DOHH2 (cell line): ENCODE measurements around the gene FBXO30.

Experiments
- H3F3A ChIP-seq: fragments of 200-600 bp; sonication (generic), shearing (Covaris generic); 2 replicates; pipeline ENCODE4 v1.6.0; 2016; ENCODE audit warnings: antibody characterized with exemption, mild to moderate bottlenecking; ENCODE audit not compliant: control insufficient read depth, insufficient read depth
- H3K27ac ChIP-seq: fragments of 200-600 bp; sonication (generic); 2 replicates; pipeline ENCODE4 v1.5.1; 2014; ENCODE audit warnings: low read depth, mild to moderate bottlenecking, low read length, moderate library complexity
- H3K27me3 ChIP-seq: fragments of 200-600 bp; sonication (generic); 2 replicates; pipeline ENCODE4 v1.6.1; 2014; ENCODE audit warnings: mild to moderate bottlenecking, low read length, mixed read lengths; ENCODE audit not compliant: control insufficient read depth
- H3K36me3 ChIP-seq: fragments of 200-600 bp; sonication (generic); 2 replicates; pipeline ENCODE4 v1.6.1; 2014; ENCODE audit warnings: mild to moderate bottlenecking, low read length, moderate library complexity, mixed read lengths; ENCODE audit not compliant: control insufficient read depth
- H3K4me1 ChIP-seq: fragments of 200-600 bp; sonication (generic); 2 replicates; pipeline ENCODE4 v1.6.1; 2014; ENCODE audit warnings: mild to moderate bottlenecking, low read length, mixed read lengths; ENCODE audit not compliant: control insufficient read depth
- H3K4me2 ChIP-seq: fragments of 200-600 bp; sonication (generic); 2 replicates; pipeline ENCODE4 v1.6.0; 2014; ENCODE audit warnings: mild to moderate bottlenecking, low read length, moderate library complexity
- H3K4me3 ChIP-seq: fragments of 200-600 bp; sonication (generic); 2 replicates; pipeline ENCODE4 v1.5.1; 2014; ENCODE audit warnings: mild to moderate bottlenecking, low read length, mixed read lengths
- H3K79me2 ChIP-seq: fragments of 200-600 bp; sonication (generic); 2 replicates; pipeline ENCODE4 v1.6.1; 2014; ENCODE audit warnings: mild to moderate bottlenecking, low read length, mixed read lengths; ENCODE audit not compliant: control insufficient read depth
- H3K9me2 ChIP-seq: fragments of 200-600 bp; sonication (generic); replicated peaks from 2 replicates; pipeline ENCODE4 v1.6.1; 2014; ENCODE audit warnings: mild to moderate bottlenecking, low read length, mixed read lengths; ENCODE audit not compliant: control insufficient read depth
- H3K9me3 ChIP-seq: fragments of 200-600 bp; sonication (generic); 2 replicates; pipeline ENCODE4 v1.6.1; 2014; ENCODE audit warnings: antibody characterized with exemption, low read length, mixed read lengths; ENCODE audit not compliant: control insufficient read depth, insufficient read depth
- H4K20me1 ChIP-seq: fragments of 200-600 bp; sonication (generic); 2 replicates; pipeline ENCODE4 v1.6.0; 2014; ENCODE audit warnings: low read depth, mild to moderate bottlenecking, antibody characterized with exemption, low read length, moderate library complexity; ENCODE audit not compliant: control insufficient read depth, insufficient read depth
- EZH2phosphoT487 ChIP-seq: fragments of 200-600 bp; sonication (generic); IDR thresholded peaks from 2 replicates; pipeline ENCODE4 v1.6.1; 2017; ENCODE audit warnings: borderline replicate concordance, mild to moderate bottlenecking, antibody characterized with exemption, low read length, moderate library complexity, mixed read lengths
- TF ChIP-seq, protein P1 (sequence below): fragments of 200-600 bp; sonication (generic); IDR thresholded peaks from one replicate; pipeline ENCODE4 v1.5.1; 2014; ENCODE audit warnings: antibody characterized with exemption, mild to moderate bottlenecking, low read depth, low read length; ENCODE audit not compliant: poor library complexity, severe bottlenecking

Gene FBXO30

DNA sequence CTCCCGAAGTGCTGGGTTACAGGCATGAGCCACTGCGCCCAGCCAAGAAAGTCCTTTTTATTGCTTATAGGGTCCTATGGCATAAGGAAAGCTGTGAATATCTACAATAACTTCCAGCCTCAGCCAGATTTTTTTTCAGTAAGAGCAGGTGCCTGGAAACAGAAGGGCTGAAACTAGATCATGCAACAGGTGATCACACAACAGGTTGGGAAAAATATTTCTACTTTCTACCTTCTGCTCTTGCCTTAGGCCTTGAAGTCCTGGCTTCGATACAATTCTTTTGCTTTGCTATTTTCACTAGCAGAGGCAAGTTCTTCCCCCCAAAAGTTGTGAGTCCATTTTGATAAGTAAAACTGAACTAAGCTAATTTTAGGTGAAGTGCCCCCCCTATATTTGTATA lies 9.7 kb upstream of the FBXO30 start:
- no peaks in the 10 kb centered on the region for H3K9me3 ChIP-seq
- no peaks in the 10 kb centered on the region for H3F3A ChIP-seq
- no peak for TF ChIP-seq EZH2phosphoT487
- TF ChIP-seq, protein P1, sequence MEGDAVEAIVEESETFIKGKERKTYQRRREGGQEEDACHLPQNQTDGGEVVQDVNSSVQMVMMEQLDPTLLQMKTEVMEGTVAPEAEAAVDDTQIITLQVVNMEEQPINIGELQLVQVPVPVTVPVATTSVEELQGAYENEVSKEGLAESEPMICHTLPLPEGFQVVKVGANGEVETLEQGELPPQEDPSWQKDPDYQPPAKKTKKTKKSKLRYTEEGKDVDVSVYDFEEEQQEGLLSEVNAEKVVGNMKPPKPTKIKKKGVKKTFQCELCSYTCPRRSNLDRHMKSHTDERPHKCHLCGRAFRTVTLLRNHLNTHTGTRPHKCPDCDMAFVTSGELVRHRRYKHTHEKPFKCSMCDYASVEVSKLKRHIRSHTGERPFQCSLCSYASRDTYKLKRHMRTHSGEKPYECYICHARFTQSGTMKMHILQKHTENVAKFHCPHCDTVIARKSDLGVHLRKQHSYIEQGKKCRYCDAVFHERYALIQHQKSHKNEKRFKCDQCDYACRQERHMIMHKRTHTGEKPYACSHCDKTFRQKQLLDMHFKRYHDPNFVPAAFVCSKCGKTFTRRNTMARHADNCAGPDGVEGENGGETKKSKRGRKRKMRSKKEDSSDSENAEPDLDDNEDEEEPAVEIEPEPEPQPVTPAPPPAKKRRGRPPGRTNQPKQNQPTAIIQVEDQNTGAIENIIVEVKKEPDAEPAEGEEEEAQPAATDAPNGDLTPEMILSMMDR = no peak
- no peaks in the 10 kb centered on the region for H3K36me3 ChIP-seq
- no peaks in the 10 kb centered on the region for H4K20me1 ChIP-seq
- no peak overlapping the region for H3K4me2 ChIP-seq
- no peaks in the 10 kb centered on the region for H3K9me2 ChIP-seq
- H3K4me3 ChIP-seq = no peak overlapping the region
- H3K27me3 ChIP-seq = no peaks in the 10 kb centered on the region
- no peaks in the 10 kb centered on the region for H3K4me1 ChIP-seq
- no peaks in the 10 kb centered on the region for H3K79me2 ChIP-seq
- no peak overlapping the region for H3K27ac ChIP-seq

GRCh38 chr6:145823328-145823944 lies 8.8 kb upstream of the FBXO30 start:
- TF ChIP-seq, protein P1 = no peak
- no peak for TF ChIP-seq EZH2phosphoT487
- Histone ChIP-seq H3K27me3 (no peaks in the 10 kb centered on the region), H3K27ac (no peak overlapping the region), H3K79me2 (no peaks in the 10 kb centered on the region), H3K36me3 (no peaks in the 10 kb centered on the region), H3K9me3 (no peaks in the 10 kb centered on the region), H3K9me2 (no peaks in the 10 kb centered on the region), H3K4me2 (no peak overlapping the region), H4K20me1 (no peaks in the 10 kb centered on the region), H3F3A (no peaks in the 10 kb centered on the region), H3K4me1 (no peaks in the 10 kb centered on the region), H3K4me3 (no peak overlapping the region)

GRCh38 chr6:145822456-145822855 lies 7.9 kb upstream of the FBXO30 start:
- Histone ChIP-seq H3K27me3 (no peaks in the 10 kb centered on the region), H3K9me3 (no peaks in the 10 kb centered on the region), H3K27ac (no peak overlapping the region), H3K4me1 (0 out of 2 replicates have a peak, but pooled peaks cover 4% of the 10 kb centered on the region), H4K20me1 (no peaks in the 10 kb centered on the region), H3K4me2 (no peak overlapping the region), H3K4me3 (no peak overlapping the region), H3K79me2 (no peaks in the 10 kb centered on the region), H3F3A (no peaks in the 10 kb centered on the region), H3K36me3 (peaks cover 5% of the 10 kb centered on the region; the same call in 1 of the 2 replicates), H3K9me2 (no peaks in the 10 kb centered on the region)
- TF ChIP-seq EZH2phosphoT487 = no peak
- TF ChIP-seq, protein P1 = no peak
